Measurements from ENCODE around the gene NFIX. TPM values are rescaled to one million over a fixed set of nuclear protein-coding genes. Genes with fewer than 3 reads are reported as not detected.

Gene NFIX
- total and polyA plus RNA-seq, 9 of the 15 experiments (the other 6 are each of a cell fraction or from before 2014, with no cell fraction given), result 0.28 to 26.8 (median 5.4) TPM

DNA sequence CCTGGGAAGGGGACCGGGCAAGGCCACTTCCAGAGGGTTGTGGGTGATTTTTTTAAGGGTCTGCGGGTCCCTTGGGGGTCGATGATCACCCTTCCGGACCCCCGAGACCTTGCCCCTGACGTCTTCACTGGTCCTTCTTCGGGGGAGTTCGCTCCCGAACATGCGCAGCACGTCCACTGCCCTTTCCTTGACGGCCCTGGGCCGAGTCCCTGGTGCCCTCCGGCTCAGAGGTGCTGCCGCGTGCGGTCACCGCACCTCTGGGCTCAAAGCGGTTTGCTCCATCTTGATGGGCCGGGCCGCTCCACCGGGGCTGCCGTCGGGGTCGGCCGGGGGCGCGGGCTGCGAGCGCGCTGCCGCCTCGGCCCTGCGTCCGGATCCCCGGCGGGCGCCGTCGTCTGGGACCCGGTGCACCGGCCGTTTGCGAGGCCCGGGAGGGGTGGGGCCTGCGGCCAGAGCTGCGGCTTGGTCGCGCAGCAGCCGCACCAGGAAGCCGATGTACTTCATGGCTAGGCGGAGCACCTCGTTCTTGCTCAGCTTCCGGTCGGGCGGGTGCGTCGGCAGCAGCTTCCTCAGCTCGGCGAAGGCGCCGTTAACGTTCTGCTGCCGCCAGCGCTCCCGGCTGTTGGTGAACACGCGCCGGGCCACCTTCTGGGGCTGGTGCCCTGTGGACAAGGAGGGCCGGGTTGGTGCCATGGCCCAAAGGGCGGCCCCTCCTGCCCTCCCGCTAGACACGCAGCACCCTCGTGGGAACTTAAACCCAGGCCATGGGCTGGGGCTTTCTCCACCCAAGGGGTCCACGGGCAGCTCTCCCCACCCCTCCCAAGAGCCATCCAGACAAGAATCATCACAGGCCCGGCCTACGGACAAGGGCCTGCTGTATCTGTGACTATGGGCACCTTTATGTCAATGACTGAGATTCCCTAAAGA, 104.1 kb downstream of the NFIX start (continued):
- TF ChIP-seq, protein P1, sequence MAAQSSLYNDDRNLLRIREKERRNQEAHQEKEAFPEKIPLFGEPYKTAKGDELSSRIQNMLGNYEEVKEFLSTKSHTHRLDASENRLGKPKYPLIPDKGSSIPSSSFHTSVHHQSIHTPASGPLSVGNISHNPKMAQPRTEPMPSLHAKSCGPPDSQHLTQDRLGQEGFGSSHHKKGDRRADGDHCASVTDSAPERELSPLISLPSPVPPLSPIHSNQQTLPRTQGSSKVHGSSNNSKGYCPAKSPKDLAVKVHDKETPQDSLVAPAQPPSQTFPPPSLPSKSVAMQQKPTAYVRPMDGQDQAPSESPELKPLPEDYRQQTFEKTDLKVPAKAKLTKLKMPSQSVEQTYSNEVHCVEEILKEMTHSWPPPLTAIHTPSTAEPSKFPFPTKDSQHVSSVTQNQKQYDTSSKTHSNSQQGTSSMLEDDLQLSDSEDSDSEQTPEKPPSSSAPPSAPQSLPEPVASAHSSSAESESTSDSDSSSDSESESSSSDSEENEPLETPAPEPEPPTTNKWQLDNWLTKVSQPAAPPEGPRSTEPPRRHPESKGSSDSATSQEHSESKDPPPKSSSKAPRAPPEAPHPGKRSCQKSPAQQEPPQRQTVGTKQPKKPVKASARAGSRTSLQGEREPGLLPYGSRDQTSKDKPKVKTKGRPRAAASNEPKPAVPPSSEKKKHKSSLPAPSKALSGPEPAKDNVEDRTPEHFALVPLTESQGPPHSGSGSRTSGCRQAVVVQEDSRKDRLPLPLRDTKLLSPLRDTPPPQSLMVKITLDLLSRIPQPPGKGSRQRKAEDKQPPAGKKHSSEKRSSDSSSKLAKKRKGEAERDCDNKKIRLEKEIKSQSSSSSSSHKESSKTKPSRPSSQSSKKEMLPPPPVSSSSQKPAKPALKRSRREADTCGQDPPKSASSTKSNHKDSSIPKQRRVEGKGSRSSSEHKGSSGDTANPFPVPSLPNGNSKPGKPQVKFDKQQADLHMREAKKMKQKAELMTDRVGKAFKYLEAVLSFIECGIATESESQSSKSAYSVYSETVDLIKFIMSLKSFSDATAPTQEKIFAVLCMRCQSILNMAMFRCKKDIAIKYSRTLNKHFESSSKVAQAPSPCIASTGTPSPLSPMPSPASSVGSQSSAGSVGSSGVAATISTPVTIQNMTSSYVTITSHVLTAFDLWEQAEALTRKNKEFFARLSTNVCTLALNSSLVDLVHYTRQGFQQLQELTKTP (IDR thresholded peaks at IDR 0.05; ENCODE audit: low read depth in 1 of 2, partially characterized antibody in 2 of 2), result no peak
- TF ChIP-seq ZNF780A (CRISPR knock-in tag; IDR thresholded peaks at IDR 0.05) (peak; percentile 76; the same call in 1 of the 2 replicates), ZFP36 (IDR thresholded peaks at IDR 0.05; ENCODE audit: low read depth, low read length, partially characterized antibody) (no peak), MTA3 (IDR thresholded peaks at IDR 0.05; ENCODE audit: borderline replicate concordance) (peak; percentile 65), DMBX1 (CRISPR knock-in tag; IDR thresholded peaks at IDR 0.05; ENCODE audit: borderline replicate concordance) (peak; percentile 65; the same call in 1 of the 2 replicates), POLR2AphosphoS2 (IDR thresholded peaks at IDR 0.05; ENCODE audit: low read length) (peak; percentile 89), ZNF592 (IDR thresholded peaks at IDR 0.05) (peak; percentile 96), DEAF1 (CRISPR knock-in tag; IDR thresholded peaks at IDR 0.05) (0 out of 2 replicates have a peak, but pooled peaks have one; percentile 6), NRF1 (conservative IDR thresholded peaks at IDR 0.05 in 1 of 2, IDR thresholded peaks at IDR 0.05 in 1 of 2) (peak; percentile 83 to 86), NCOA1 (IDR thresholded peaks at IDR 0.05; ENCODE audit: low read depth) (no peak; the same call in 1 of the 2 replicates)
- TF ChIP-seq, protein P2, sequence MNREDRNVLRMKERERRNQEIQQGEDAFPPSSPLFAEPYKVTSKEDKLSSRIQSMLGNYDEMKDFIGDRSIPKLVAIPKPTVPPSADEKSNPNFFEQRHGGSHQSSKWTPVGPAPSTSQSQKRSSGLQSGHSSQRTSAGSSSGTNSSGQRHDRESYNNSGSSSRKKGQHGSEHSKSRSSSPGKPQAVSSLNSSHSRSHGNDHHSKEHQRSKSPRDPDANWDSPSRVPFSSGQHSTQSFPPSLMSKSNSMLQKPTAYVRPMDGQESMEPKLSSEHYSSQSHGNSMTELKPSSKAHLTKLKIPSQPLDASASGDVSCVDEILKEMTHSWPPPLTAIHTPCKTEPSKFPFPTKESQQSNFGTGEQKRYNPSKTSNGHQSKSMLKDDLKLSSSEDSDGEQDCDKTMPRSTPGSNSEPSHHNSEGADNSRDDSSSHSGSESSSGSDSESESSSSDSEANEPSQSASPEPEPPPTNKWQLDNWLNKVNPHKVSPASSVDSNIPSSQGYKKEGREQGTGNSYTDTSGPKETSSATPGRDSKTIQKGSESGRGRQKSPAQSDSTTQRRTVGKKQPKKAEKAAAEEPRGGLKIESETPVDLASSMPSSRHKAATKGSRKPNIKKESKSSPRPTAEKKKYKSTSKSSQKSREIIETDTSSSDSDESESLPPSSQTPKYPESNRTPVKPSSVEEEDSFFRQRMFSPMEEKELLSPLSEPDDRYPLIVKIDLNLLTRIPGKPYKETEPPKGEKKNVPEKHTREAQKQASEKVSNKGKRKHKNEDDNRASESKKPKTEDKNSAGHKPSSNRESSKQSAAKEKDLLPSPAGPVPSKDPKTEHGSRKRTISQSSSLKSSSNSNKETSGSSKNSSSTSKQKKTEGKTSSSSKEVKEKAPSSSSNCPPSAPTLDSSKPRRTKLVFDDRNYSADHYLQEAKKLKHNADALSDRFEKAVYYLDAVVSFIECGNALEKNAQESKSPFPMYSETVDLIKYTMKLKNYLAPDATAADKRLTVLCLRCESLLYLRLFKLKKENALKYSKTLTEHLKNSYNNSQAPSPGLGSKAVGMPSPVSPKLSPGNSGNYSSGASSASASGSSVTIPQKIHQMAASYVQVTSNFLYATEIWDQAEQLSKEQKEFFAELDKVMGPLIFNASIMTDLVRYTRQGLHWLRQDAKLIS (CRISPR knock-in tag; IDR thresholded peaks at IDR 0.05), result peak; percentile 17; the same call in 1 of the 2 replicates
